ENCODE measurements around the gene ELOVL5. TPM values are rescaled to one million over a fixed set of nuclear protein-coding genes. Genes with fewer than 3 reads are reported as not detected.

The ELOVL5 gene
- total and polyA plus RNA-seq, 10 donors: 48.8 to 113 (median 91.2) TPM

- Histone ChIP-seq H3K9me3 (no peaks in the 10 kb centered on the region), H3K4me3 (no peak overlapping the region), H3K36me3 (peaks cover 0 to 13% (median 0%) of the 10 kb centered on the region in 6 donors), H3K27me3 (replicated peaks in 1 of 7) (no peaks in the 10 kb centered on the region), H3K4me1 (peaks cover 59 to 100% (median 94%) of the 10 kb centered on the region in 6 donors), H3K27ac (peak overlapping the region in 3 of 8 donors; percentile 8 to 95 (median 92))
- no peak for DNase-seq
- intact Hi-C loops (cut with DNase I; ENCODE audit: low total_unique reads): no loop called here
- no peak for TF ChIP-seq POLR2AphosphoS5 (IDR thresholded peaks at IDR 0.05)
- no peak for TF ChIP-seq CTCF (IDR thresholded peaks at IDR 0.05 in 8 of 11, conservative IDR thresholded peaks at IDR 0.05 in 3 of 11)
- TF ChIP-seq POLR2A (IDR thresholded peaks at IDR 0.05): no peak
- 94 to 99% (median 97%) methylated on average over 2 of the region's 2 CpGs for WGBS, 5 donors
These were observed 9.3 kb downstream of the ELOVL5 start for GRCh38 chr6:53339424-53339823.

GRCh38 chr6:53338304-53338703, 10.4 kb downstream of the ELOVL5 start:
- Histone ChIP-seq H3K27me3 (replicated peaks in 1 of 7) (no peaks in the 10 kb centered on the region), H3K4me1 (peaks cover 60 to 100% (median 94%) of the 10 kb centered on the region in 6 donors), H3K9me3 (no peaks in the 10 kb centered on the region), H3K4me3 (no peak overlapping the region), H3K27ac (peak overlapping the region in 4 of 8 donors; percentile 90 to 95 (median 92)), H3K36me3 (peaks cover 0 to 13% (median 0%) of the 10 kb centered on the region in 6 donors)
- DNase-seq: no peak
- WGBS, 5 donors: 68 to 94% (median 85%) methylated on average over 1 of the region's 1 CpG
- TF ChIP-seq CTCF (IDR thresholded peaks at IDR 0.05 in 8 of 11, conservative IDR thresholded peaks at IDR 0.05 in 3 of 11) (no peak), POLR2AphosphoS5 (IDR thresholded peaks at IDR 0.05) (no peak), POLR2A (IDR thresholded peaks at IDR 0.05) (no peak)
- intact Hi-C loops (cut with DNase I; ENCODE audit: low total_unique reads): no loop called here

- H3K27me3 ChIP-seq (replicated peaks in 1 of 7): no peaks in the 10 kb centered on the region
- WGBS, 5 donors: 52 to 70% (median 60%) methylated on average over 4 of the region's 4 CpGs
- H3K9me3 ChIP-seq: no peaks in the 10 kb centered on the region
- peaks cover 0 to 29% (median 0%) of the 10 kb centered on the region in 6 donors for H3K36me3 ChIP-seq
- no peak for DNase-seq
- H3K4me1 ChIP-seq: peaks cover 54 to 100% (median 89%) of the 10 kb centered on the region in 6 donors
- intact Hi-C loops (cut with DNase I; ENCODE audit: low total_unique reads): no loop called here
- no peak for TF ChIP-seq POLR2AphosphoS5 (IDR thresholded peaks at IDR 0.05)
- peak overlapping the region in 6 of 8 donors; percentile 13 to 66 (median 30) for H3K4me3 ChIP-seq
- peak overlapping the region; percentile 39 to 95 (median 90) for H3K27ac ChIP-seq
These were observed 12.7 kb downstream of the ELOVL5 start for GRCh38 chr6:53336070-53336469.

GRCh38 chr6:53335224-53335994, 13.3 kb downstream of the ELOVL5 start:
- H3K4me1 ChIP-seq: peaks cover 49 to 100% (median 84%) of the 10 kb centered on the region in 6 donors
- WGBS, 5 donors: 13 to 22% (median 18%) methylated on average over 12 of the region's 12 CpGs
- peak in 2 of 3 donors; percentile 42 to 72 for TF ChIP-seq POLR2AphosphoS5 (IDR thresholded peaks at IDR 0.05)
- TF ChIP-seq POLR2A (IDR thresholded peaks at IDR 0.05): peak in 1 of 3 donors; percentile 2
- TF ChIP-seq CTCF (IDR thresholded peaks at IDR 0.05 in 8 of 11, conservative IDR thresholded peaks at IDR 0.05 in 3 of 11): no peak
- intact Hi-C loops (cut with DNase I; ENCODE audit: low total_unique reads): no loop called here
- peaks cover 0 to 32% (median 0%) of the 10 kb centered on the region in 6 donors for H3K36me3 ChIP-seq
- H3K9me3 ChIP-seq: no peaks in the 10 kb centered on the region
- no peaks in the 10 kb centered on the region for H3K27me3 ChIP-seq (replicated peaks in 1 of 7)
- peak; percentile 87 for DNase-seq
- peak overlapping the region; percentile 39 to 95 (median 90) for H3K27ac ChIP-seq
- peak overlapping the region in 7 of 8 donors; percentile 13 to 66 (median 28) for H3K4me3 ChIP-seq

Measured in spleen (tissue), 11 donors.